Neural progenitor cell (in vitro differentiated cells): ENCODE results near the gene LY6G6D. TPM values are rescaled to one million over a fixed set of nuclear protein-coding genes. Genes with fewer than 3 reads are reported as not detected.
"Not testable (repeated sequence)": the region's sequence is repeated elsewhere in the genome, so short reads cannot be mapped to it uniquely, and the experiment has no call there.

Source experiments
- DNase-seq: peaks from one replicate; pipeline ENCODE4 v3.0.0-alpha.2; 2016; ENCODE audit warnings: low spot score
- H2AFZ ChIP-seq: fragments of 200-600 bp; sonication (generic); replicated peaks from 2 replicates; pipeline ENCODE4 v1.6.1; 2016; ENCODE audit warnings: antibody characterized with exemption
- H3F3A ChIP-seq: fragments of 200-600 bp; sonication (generic); 2 replicates; pipeline ENCODE4 v1.6.1; 2016; ENCODE audit warnings: antibody characterized with exemption, low read depth
- H3K27ac ChIP-seq: fragments of 200-600 bp; sonication (generic); 2 replicates; pipeline ENCODE4 v1.5.1; 2016; ENCODE audit warnings: mild to moderate bottlenecking
- H3K27me3 ChIP-seq: fragments of 200-600 bp; sonication (generic); 2 replicates; pipeline ENCODE4 v1.6.1; 2016; ENCODE audit warnings: mild to moderate bottlenecking, moderate library complexity
- H3K36me3 ChIP-seq: fragments of 200-600 bp; sonication (generic); 2 replicates; pipeline ENCODE4 v1.5.1; 2016
- H3K4me1 ChIP-seq: fragments of 200-600 bp; sonication (generic); 2 replicates; pipeline ENCODE4 v1.6.1; 2016; ENCODE audit warnings: mixed run types
- H3K4me2 ChIP-seq: fragments of 200-600 bp; sonication (generic); 2 replicates; pipeline ENCODE4 v1.6.1; 2016
- H3K4me3 ChIP-seq: fragments of 200-600 bp; sonication (generic); 2 replicates; pipeline ENCODE4 v1.5.1; 2016
- H3K79me2 ChIP-seq: fragments of 200-600 bp; sonication (generic); 2 replicates; pipeline ENCODE4 v1.6.1; 2016; ENCODE audit warnings: low read depth
- H3K9ac ChIP-seq: fragments of 200-600 bp; sonication (generic); 2 replicates; pipeline ENCODE4 v1.6.1; 2016
- H3K9me3 ChIP-seq: fragments of 200-600 bp; sonication (generic); 2 replicates; pipeline ENCODE4 v1.5.1; 2016; ENCODE audit warnings: low read depth
- H4K20me1 ChIP-seq: fragments of 200-600 bp; sonication (generic); 2 replicates; pipeline ENCODE4 v1.6.1; 2016; ENCODE audit warnings: low read depth
- H3K27ac Mint-ChIP-seq: 3 replicates; pipeline ENCODE4 v1.8.0; 2021; ENCODE audit warnings: mixed read lengths
- H3K27me3 Mint-ChIP-seq: 2 replicates; pipeline ENCODE4 v1.8.0; 2022; ENCODE audit warnings: low read depth, mild to moderate bottlenecking, inconsistent platforms, moderate library complexity, mixed read lengths; ENCODE audit not compliant: insufficient read depth
- H3K36me3 Mint-ChIP-seq: 3 replicates; pipeline ENCODE4 v1.8.0; 2021; ENCODE audit warnings: mixed read lengths
- H3K4me1 Mint-ChIP-seq: 3 replicates; pipeline ENCODE4 v1.8.0; 2021; ENCODE audit warnings: mixed read lengths
- H3K4me3 Mint-ChIP-seq: 3 replicates; pipeline ENCODE4 v1.8.0; 2021; ENCODE audit warnings: mild to moderate bottlenecking, moderate library complexity, mixed read lengths
- H3K9me3 Mint-ChIP-seq: 3 replicates; pipeline ENCODE4 v1.8.0; 2020; ENCODE audit warnings: mixed read lengths
- CTCF ChIP-seq: fragments of 200-600 bp; sonication (generic); IDR thresholded peaks from 2 replicates; pipeline ENCODE4 v1.5.1; 2017; ENCODE audit warnings: antibody characterized with exemption, mild to moderate bottlenecking
- EZH2 ChIP-seq: fragments of 200-600 bp; sonication (generic); IDR thresholded peaks from 2 replicates; pipeline ENCODE4 v1.6.1; 2017; ENCODE audit warnings: antibody characterized with exemption, mild to moderate bottlenecking, moderate library complexity
- EZH2phosphoT487 ChIP-seq: fragments of 200-600 bp; sonication (generic); IDR thresholded peaks from 2 replicates; pipeline ENCODE4 v1.6.1; 2017; ENCODE audit warnings: antibody characterized with exemption
- total RNA-seq: library from RNA; depleted of rRNA; stranded (reverse); fragments of >200 nt; gene quantifications from 2 replicates; pipeline ENCODE4 v1.2.3, GENCODE V29; 2015; ENCODE audit warnings: low replicate concordance

The LY6G6D gene
- total RNA-seq, 1 donor from 2014 or later = 0.90 TPM

- Histone ChIP-seq H3F3A (no peaks in the 10 kb centered on the region), H3K9me3 (no peaks in the 10 kb centered on the region), H2AFZ (no peak within 1 kb of the TSS), H4K20me1 (no peaks in the 10 kb centered on the region), H3K4me3 (no peak within 1 kb of the TSS), H3K36me3 (no peaks in the 10 kb centered on the region), H3K27me3 (no peaks in the 10 kb centered on the region), H3K9ac (no peak within 1 kb of the TSS), H3K79me2 (peaks cover 11% of the 10 kb centered on the region), H3K27ac (no peak within 1 kb of the TSS), H3K4me1 (no peaks in the 10 kb centered on the region), H3K4me2 (no peak within 1 kb of the TSS)
- H3K4me1 Mint-ChIP-seq = peaks cover 18% of the 10 kb centered on the region
- H3K4me3 Mint-ChIP-seq = peak within 1 kb of the TSS; percentile 21
- no peaks in the 10 kb centered on the region for H3K9me3 Mint-ChIP-seq
- no peak for DNase-seq
- H3K27ac Mint-ChIP-seq = no peak within 1 kb of the TSS
- no peaks in the 10 kb centered on the region for H3K36me3 Mint-ChIP-seq
- TF ChIP-seq EZH2 (no peak), CTCF (no peak), EZH2phosphoT487 (no peak)
- H3K27me3 Mint-ChIP-seq = peaks cover 8% of the 10 kb centered on the region
Measured at GRCh38 chr6:31706599-31706998, 8.5 kb upstream of the LY6G6D start, which contains the start of gene LY6G6F. LY6G6F (plus strand) TSS chr6:31706866; CDS start chr6:31706907, 41 bp downstream.

GRCh38 chr6:31707701-31708100 is 7.4 kb upstream of the LY6G6D start:
- H3K27me3 Mint-ChIP-seq = peaks cover 15% of the 10 kb centered on the region
- Histone ChIP-seq H3K36me3 (no peaks in the 10 kb centered on the region), H3K9ac (no peak overlapping the region), H3K27me3 (no peaks in the 10 kb centered on the region), H3K9me3 (no peaks in the 10 kb centered on the region), H3K4me2 (no peak overlapping the region), H2AFZ (no peak overlapping the region), H3K79me2 (peaks cover under 1% of the 10 kb centered on the region), H3K27ac (no peak overlapping the region), H3K4me1 (no peaks in the 10 kb centered on the region), H3K4me3 (no peak overlapping the region), H3F3A (no peaks in the 10 kb centered on the region), H4K20me1 (no peaks in the 10 kb centered on the region)
- H3K36me3 Mint-ChIP-seq = no peaks in the 10 kb centered on the region
- no peak for DNase-seq
- H3K27ac Mint-ChIP-seq = no peak overlapping the region
- no peak for TF ChIP-seq CTCF
- TF ChIP-seq EZH2 = no peak
- TF ChIP-seq EZH2phosphoT487 = no peak
- no peaks in the 10 kb centered on the region for H3K9me3 Mint-ChIP-seq
- peaks cover 21% of the 10 kb centered on the region for H3K4me1 Mint-ChIP-seq
- no peak overlapping the region for H3K4me3 Mint-ChIP-seq

- no peak overlapping the region for H2AFZ ChIP-seq
- Mint-ChIP-seq H3K9me3 (no peaks in the 10 kb centered on the region), H3K4me1 (peaks cover 25% of the 10 kb centered on the region), H3K36me3 (no peaks in the 10 kb centered on the region), H3K4me3 (no peak overlapping the region), H3K27ac (no peak overlapping the region), H3K27me3 (peaks cover 14% of the 10 kb centered on the region)
- peaks cover 3% of the 10 kb centered on the region for H3K4me1 ChIP-seq
- no peak overlapping the region for H3K4me2 ChIP-seq
- peaks cover 1% of the 10 kb centered on the region for H3F3A ChIP-seq
- H4K20me1 ChIP-seq = no peaks in the 10 kb centered on the region
- no peak for DNase-seq
- H3K27ac ChIP-seq = no peak overlapping the region
- H3K79me2 ChIP-seq = no peaks in the 10 kb centered on the region
- no peak overlapping the region for H3K4me3 ChIP-seq
- H3K9me3 ChIP-seq = no peaks in the 10 kb centered on the region
- no peaks in the 10 kb centered on the region for H3K27me3 ChIP-seq
- no peaks in the 10 kb centered on the region for H3K36me3 ChIP-seq
- TF ChIP-seq EZH2phosphoT487 = no peak
- TF ChIP-seq EZH2 = no peak
- TF ChIP-seq CTCF = no peak
- H3K9ac ChIP-seq = no peak overlapping the region
Measured at GRCh38 chr6:31708224-31708623, 6.9 kb upstream of the LY6G6D start.

GRCh38 chr6:31709157-31709556 is 6.0 kb upstream of the LY6G6D start:
- H3F3A ChIP-seq = peaks cover 11% of the 10 kb centered on the region
- H3K27ac ChIP-seq, H3K9me3 ChIP-seq, H2AFZ ChIP-seq, H3K4me3 ChIP-seq, H3K36me3 Mint-ChIP-seq, H3K9me3 Mint-ChIP-seq, H3K36me3 ChIP-seq, H3K9ac ChIP-seq, H3K4me3 Mint-ChIP-seq, H4K20me1 ChIP-seq, H3K4me2 ChIP-seq, DNase-seq, H3K27me3 ChIP-seq, H3K79me2 ChIP-seq, H3K27ac Mint-ChIP-seq: not testable (repeated sequence)
- H3K4me1 Mint-ChIP-seq = peaks cover 32% of the 10 kb centered on the region
- H3K27me3 Mint-ChIP-seq = peaks cover 17% of the 10 kb centered on the region
- H3K4me1 ChIP-seq = peaks cover 12% of the 10 kb centered on the region
